ENCODE measurements around the gene EIF3M. TPM values are rescaled to one million over a fixed set of nuclear protein-coding genes. Genes with fewer than 3 reads are reported as not detected.
"Not testable (repeated sequence)": the region's sequence is repeated elsewhere in the genome, so short reads cannot be mapped to it uniquely, and the experiment has no call there.

Gene EIF3M
- total RNA-seq, 1 donor from 2014 or later, result 235 TPM

DNA sequence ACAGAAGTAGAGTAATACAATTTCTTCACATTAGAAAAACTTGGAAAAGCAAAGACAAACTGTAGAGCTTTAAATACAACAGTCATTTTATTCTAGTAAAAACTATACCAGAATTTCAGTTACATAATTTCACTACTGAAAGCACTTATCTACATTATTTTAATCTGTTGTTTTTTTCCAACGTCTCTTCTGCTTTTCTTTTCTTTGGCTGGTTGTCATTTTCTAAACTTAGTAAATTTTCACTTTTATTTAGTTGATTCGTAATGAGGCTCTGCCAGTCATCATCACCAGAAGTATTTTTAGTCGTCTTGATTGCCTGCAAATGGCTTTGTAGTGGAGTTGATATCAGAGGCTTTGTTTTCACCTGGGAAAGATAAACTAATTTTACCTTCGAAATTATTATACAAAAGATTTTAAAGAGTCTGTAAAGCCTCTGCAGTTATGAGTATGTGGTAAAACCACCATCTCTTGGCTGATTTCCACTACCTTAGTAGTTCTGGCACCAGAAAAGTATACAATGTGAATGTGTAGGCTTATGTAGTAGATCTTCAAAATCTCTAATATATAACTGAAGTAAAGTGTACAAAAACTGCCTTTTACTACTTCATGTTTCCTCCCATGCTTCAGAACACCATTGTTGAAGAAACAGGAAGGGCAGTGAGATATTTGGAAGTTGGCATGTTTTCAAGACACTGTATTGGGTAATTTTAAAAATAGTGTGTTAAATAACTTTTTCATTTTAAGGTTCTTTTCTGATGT, 19.2 kb downstream of the EIF3M start:
- peaks cover 17% of the 10 kb centered on the region for H3K36me3 Mint-ChIP-seq (ENCODE audit: low read depth, unreplicated experiment)
- no peak overlapping the region for H3K4me3 Mint-ChIP-seq (ENCODE audit: unreplicated experiment)
- peak overlapping the region; percentile 28 for H3K27ac Mint-ChIP-seq (ENCODE audit: unreplicated experiment)
- no peaks in the 10 kb centered on the region for H3K4me1 Mint-ChIP-seq (ENCODE audit: unreplicated experiment)
- TF ChIP-seq, protein P1, sequence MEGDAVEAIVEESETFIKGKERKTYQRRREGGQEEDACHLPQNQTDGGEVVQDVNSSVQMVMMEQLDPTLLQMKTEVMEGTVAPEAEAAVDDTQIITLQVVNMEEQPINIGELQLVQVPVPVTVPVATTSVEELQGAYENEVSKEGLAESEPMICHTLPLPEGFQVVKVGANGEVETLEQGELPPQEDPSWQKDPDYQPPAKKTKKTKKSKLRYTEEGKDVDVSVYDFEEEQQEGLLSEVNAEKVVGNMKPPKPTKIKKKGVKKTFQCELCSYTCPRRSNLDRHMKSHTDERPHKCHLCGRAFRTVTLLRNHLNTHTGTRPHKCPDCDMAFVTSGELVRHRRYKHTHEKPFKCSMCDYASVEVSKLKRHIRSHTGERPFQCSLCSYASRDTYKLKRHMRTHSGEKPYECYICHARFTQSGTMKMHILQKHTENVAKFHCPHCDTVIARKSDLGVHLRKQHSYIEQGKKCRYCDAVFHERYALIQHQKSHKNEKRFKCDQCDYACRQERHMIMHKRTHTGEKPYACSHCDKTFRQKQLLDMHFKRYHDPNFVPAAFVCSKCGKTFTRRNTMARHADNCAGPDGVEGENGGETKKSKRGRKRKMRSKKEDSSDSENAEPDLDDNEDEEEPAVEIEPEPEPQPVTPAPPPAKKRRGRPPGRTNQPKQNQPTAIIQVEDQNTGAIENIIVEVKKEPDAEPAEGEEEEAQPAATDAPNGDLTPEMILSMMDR (IDR thresholded peaks at IDR 0.05; ENCODE audit: unreplicated experiment), result no peak
- H3K27me3 Mint-ChIP-seq (ENCODE audit: unreplicated experiment), result no peaks in the 10 kb centered on the region
- no peak for DNase-seq (ENCODE audit: low spot score)
- peaks cover 5% of the 10 kb centered on the region for H3K9me3 Mint-ChIP-seq (ENCODE audit: unreplicated experiment)

DNA sequence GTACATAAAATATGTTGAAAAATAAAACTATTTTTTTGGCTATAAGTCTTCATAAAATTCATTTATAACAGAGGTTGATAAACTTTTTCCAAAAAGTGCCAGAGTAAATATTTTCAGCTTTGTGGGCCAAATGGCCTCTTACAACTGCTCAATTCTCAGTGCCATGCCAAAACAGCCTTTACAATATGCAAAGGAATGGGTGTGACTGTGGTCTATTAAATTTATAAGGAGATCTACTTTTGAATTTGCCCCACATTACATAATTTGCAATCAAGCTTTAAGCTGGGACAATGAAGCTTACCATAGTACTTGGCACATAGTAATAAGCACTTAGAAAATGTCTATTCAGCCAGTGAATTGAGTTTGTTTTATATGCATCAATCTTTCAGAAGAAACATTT, 22.6 kb downstream of the EIF3M start:
- no peak overlapping the region for H3K4me3 Mint-ChIP-seq (ENCODE audit: unreplicated experiment)
- no peaks in the 10 kb centered on the region for H3K27me3 Mint-ChIP-seq (ENCODE audit: unreplicated experiment)
- DNase-seq (ENCODE audit: low spot score), result no peak
- H3K36me3 Mint-ChIP-seq (ENCODE audit: low read depth, unreplicated experiment), result peaks cover 24% of the 10 kb centered on the region
- TF ChIP-seq, protein P1 (IDR thresholded peaks at IDR 0.05; ENCODE audit: unreplicated experiment), result no peak
- no peaks in the 10 kb centered on the region for H3K4me1 Mint-ChIP-seq (ENCODE audit: unreplicated experiment)
- H3K9me3 Mint-ChIP-seq (ENCODE audit: unreplicated experiment), result peaks cover 5% of the 10 kb centered on the region
- H3K27ac Mint-ChIP-seq (ENCODE audit: unreplicated experiment), result no peak overlapping the region

DNA sequence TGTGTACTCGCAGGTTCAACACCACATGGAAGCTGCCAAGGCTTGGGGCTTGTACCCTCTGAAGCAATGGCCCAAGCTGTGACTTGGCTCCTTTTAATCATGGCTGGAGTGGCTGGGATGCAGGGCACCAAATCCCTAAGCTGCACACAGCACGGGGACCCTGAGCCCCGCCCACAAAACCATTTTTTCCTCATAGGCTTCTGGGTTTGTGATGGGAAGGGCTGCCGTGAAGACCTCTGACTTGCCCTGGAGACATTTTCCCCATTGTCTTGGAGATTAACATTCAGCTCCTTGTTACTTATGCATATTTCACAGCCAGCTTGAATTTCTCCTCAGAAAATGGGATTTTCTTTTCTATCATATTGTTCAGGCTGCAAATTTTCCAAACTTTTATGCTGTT, 25.2 kb downstream of the EIF3M start:
- H3K4me1 Mint-ChIP-seq (ENCODE audit: unreplicated experiment); H3K27me3 Mint-ChIP-seq (ENCODE audit: unreplicated experiment); DNase-seq (ENCODE audit: low spot score); H3K4me3 Mint-ChIP-seq (ENCODE audit: unreplicated experiment); H3K9me3 Mint-ChIP-seq (ENCODE audit: unreplicated experiment); H3K27ac Mint-ChIP-seq (ENCODE audit: unreplicated experiment): not testable (repeated sequence)
- peaks cover 24% of the 10 kb centered on the region for H3K36me3 Mint-ChIP-seq (ENCODE audit: low read depth, unreplicated experiment)

DNA sequence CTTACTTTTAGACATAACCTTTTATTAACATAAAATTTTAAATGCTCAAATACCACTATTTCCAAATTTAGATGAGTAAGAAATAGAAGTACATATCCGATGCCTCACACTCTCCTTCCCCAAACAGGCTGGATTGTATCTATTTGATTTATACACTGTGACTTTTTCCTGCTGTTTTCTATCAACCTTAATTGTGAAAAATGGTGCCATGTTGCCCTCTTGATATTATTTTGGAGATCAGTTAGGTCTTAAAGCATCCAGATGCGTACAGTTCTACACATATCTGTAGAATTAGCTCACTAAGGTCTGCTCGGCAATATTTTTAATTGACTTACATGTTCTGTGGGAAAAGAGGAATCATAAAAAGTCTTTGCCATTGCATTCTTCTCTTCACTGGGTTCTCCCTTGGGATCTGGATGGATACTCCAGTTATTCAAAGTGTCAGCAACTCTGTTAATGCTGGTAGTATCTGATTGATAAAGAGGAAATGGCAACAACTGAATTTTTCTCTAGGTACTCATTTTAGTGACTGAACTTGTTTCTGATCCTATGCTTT, 27.2 kb downstream of the EIF3M start:
- H3K4me1 Mint-ChIP-seq (ENCODE audit: unreplicated experiment), result no peaks in the 10 kb centered on the region
- no peak overlapping the region for H3K27ac Mint-ChIP-seq (ENCODE audit: unreplicated experiment)
- no peaks in the 10 kb centered on the region for H3K27me3 Mint-ChIP-seq (ENCODE audit: unreplicated experiment)
- TF ChIP-seq, protein P1 (IDR thresholded peaks at IDR 0.05; ENCODE audit: unreplicated experiment), result no peak
- H3K9me3 Mint-ChIP-seq (ENCODE audit: unreplicated experiment), result peaks cover 5% of the 10 kb centered on the region
- H3K36me3 Mint-ChIP-seq (ENCODE audit: low read depth, unreplicated experiment), result peaks cover 18% of the 10 kb centered on the region
- DNase-seq (ENCODE audit: low spot score), result no peak
- no peak overlapping the region for H3K4me3 Mint-ChIP-seq (ENCODE audit: unreplicated experiment)

DNA sequence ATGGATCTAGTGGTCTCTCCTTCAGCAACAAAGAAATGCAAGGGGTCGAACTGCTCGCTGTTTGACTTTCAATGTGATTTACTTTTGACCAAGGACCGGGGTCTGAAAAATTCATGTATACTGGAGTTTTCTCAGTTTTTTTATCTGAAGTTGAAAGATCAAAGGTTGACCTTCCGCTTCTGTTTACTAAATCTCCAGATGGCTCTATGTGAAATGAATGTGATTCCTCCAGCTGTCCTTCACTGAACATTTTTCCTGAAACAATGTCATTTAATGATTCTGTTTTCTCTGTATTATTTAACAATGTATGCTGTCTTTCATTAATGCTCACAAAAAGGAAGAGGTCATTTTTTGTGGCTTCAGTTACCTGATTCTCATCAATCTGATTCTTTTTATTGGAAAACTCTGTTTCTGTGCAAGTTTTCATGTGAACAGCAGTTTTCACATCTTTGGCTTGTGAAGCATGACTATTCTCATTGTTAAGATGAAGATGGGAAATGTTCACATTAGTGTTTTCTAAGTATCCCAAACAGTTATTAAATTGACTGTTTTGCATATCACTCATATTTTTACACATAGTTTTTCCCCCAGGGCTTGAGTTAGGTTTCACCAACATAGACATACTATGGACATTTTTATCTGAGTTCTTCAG, 30.0 kb downstream of the EIF3M start:
- Mint-ChIP-seq H3K4me3 (ENCODE audit: unreplicated experiment) (no peak overlapping the region), H3K27ac (ENCODE audit: unreplicated experiment) (no peak overlapping the region)
- no peak for DNase-seq (ENCODE audit: low spot score)

More for the DNA sequence above, 30.0 kb downstream of the EIF3M start:
- TF ChIP-seq, protein P1 (IDR thresholded peaks at IDR 0.05; ENCODE audit: unreplicated experiment), result no peak
- Mint-ChIP-seq H3K9me3 (ENCODE audit: unreplicated experiment) (no peaks in the 10 kb centered on the region), H3K36me3 (ENCODE audit: low read depth, unreplicated experiment) (peaks cover 8% of the 10 kb centered on the region), H3K4me1 (ENCODE audit: unreplicated experiment) (no peaks in the 10 kb centered on the region), H3K27me3 (ENCODE audit: unreplicated experiment) (no peaks in the 10 kb centered on the region)

Measured in endothelial cell (in vitro differentiated cells).